GM18519 (cell line): ENCODE results near the gene C12orf57.

ENCODE experiments used
- ATAC-seq: cut with Tn5 transposase; IDR thresholded peaks from one replicate; pipeline ENCODE4 v1.9.1; 2021; ENCODE audit warnings: mild to moderate bottlenecking, moderate library complexity; ENCODE audit not compliant: unreplicated experiment, low FRiP score

Gene C12orf57

DNA sequence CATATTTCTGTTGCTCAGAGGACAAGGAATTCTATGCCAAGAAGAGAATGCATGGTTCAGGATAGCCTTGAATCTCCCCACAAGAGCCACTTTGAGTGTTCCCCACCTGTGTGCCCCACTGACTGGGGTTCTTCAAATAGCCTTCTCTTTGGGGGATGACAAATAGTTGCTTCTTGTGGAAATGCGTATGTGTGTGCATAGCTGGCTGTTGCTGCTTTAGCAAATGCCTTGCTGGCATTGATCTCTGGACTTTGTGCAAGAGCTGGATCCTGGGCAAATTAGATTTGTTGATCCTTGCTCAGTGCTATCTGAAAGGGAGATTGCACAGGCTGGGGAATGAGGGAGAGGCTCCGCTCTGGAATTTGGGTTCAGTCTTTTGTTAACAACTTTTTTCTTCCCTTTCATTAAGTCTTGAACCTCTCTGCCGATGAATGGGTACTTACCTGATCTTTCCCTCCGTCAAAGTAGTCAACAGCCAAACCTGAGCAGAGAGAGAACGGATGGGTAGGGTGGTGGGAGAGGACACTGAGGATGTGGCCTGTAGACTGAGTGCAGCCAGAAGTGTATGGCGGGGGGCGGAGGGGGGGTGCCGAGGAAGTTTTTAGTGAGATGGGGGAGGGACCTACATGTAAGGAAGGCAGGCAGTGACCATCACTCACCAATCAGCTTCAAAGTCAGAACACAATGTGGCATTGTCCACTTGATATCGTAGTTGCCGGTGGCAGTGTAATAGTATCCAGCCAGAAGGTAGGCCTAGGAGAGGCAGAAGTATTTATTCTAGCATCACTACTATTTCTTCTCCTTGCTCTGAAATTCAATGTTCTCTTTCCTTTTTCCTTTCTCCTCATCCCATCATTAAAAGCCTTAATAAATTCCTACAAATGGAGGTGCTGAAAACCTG lies 37.6 kb downstream of the C12orf57 start:
- ATAC-seq, result no peak

DNA sequence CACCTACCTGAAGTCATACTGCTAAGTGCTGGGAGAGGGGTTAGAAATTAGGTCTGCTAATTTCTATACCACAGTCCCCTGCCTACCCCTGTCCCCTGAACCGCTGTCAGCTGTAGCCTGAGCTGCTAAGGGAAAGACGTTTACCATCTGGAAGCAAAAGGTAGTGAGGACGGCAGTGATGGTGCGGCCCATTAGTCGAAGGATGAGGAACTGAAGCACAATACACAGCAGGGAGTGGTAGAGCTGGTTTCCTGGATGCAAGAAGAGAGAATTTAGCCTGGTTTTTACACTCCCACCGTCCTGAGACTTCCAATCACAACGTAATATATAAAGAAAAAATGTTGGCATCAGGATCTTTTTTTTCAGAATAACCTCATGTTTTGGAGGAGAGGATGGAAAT lies 38.7 kb downstream of the C12orf57 start:
- ATAC-seq, result no peak

DNA sequence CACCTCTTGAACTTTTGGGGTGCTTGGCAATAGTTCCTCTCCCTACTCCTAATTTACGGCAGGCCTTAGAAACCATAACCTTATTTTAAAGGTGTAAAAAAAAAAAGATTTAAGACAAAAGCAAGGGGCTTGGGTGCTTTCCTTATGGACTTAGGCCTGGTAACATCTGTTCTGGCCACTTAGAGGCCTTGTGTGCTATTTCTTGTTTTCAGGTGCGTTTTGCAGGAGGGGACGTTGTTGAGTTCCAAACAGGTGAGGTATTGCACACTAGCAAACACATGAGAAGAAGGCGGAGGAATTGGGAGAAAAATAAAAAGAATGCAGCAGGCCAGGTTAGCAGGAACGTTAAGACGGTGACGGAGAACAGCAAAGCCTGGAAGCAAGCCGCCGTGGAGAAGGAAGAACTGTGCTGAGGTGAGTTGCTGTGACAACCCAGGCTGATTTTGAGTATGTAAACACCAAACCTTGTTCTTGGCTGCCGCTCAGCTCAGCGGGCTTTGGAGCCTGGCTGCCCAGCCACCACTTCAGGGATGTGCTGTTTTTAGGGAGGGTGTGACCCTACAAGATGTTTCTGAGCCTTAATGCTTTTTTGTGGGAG lies 44.2 kb downstream of the C12orf57 start:
- no peak for ATAC-seq
